GM23338 (cell line): ENCODE results near the gene TSC2. TPM values are rescaled to one million over a fixed set of nuclear protein-coding genes. Genes with fewer than 3 reads are reported as not detected.
"Not testable (repeated sequence)": the region's sequence is repeated elsewhere in the genome, so short reads cannot be mapped to it uniquely, and the experiment has no call there.

Experiments used
- ATAC-seq: fragments of 200-7000 bp; cut with Tn5 transposase; 3 replicates; pipeline ENCODE4 v1.9.1; 2020
- DNase-seq: peaks from one replicate; pipeline ENCODE4 v3.0.0-alpha.2; 2015; ENCODE audit warnings: low spot score
- H2AFZ ChIP-seq: fragments of 200-600 bp; sonication (generic); 2 replicates; pipeline ENCODE4 v1.8.0; 2016; ENCODE audit warnings: antibody characterized with exemption, mild to moderate bottlenecking, moderate library complexity
- H3F3A ChIP-seq: fragments of 200-600 bp; sonication (generic); replicated peaks from 2 replicates; pipeline ENCODE4 v1.8.0; 2017; ENCODE audit warnings: antibody characterized with exemption, mixed run types, low read depth
- H3K27ac ChIP-seq: fragments of 200-600 bp; sonication (generic); 2 replicates; pipeline ENCODE4 v1.6.1; 2016; ENCODE audit warnings: low read depth
- H3K27me3 ChIP-seq: fragments of 200-600 bp; sonication (generic); 2 replicates; pipeline ENCODE4 v1.8.0; 2016; ENCODE audit warnings: mild to moderate bottlenecking, mixed run types, moderate library complexity; ENCODE audit not compliant: insufficient read depth
- H3K36me3 ChIP-seq: fragments of 200-600 bp; sonication (generic); 2 replicates; pipeline ENCODE4 v1.8.0; 2016; ENCODE audit warnings: mild to moderate bottlenecking; ENCODE audit not compliant: insufficient read depth
- H3K4me1 ChIP-seq: fragments of 200-600 bp; sonication (generic); 2 replicates; pipeline ENCODE4 v1.8.0; 2016; ENCODE audit warnings: mild to moderate bottlenecking, moderate library complexity; ENCODE audit not compliant: insufficient read depth
- H3K4me2 ChIP-seq: fragments of 200-600 bp; sonication (generic); 2 replicates; pipeline ENCODE4 v1.7.1; 2017; ENCODE audit warnings: mixed run types
- H3K4me3 ChIP-seq: fragments of 200-600 bp; sonication (generic); 2 replicates; pipeline ENCODE4 v1.6.1; 2016; ENCODE audit warnings: mixed run types
- H3K79me2 ChIP-seq: fragments of 200-600 bp; sonication (generic); replicated peaks from 2 replicates; pipeline ENCODE4 v1.8.0; 2017; ENCODE audit warnings: mild to moderate bottlenecking; ENCODE audit not compliant: insufficient read depth
- H3K9me2 ChIP-seq: fragments of 200-600 bp; sonication (generic); 2 replicates; pipeline ENCODE4 v1.8.0; 2017; ENCODE audit not compliant: insufficient read depth
- H4K20me1 ChIP-seq: fragments of 200-600 bp; sonication (generic); replicated peaks from 2 replicates; pipeline ENCODE4 v1.8.0; 2017; ENCODE audit warnings: mild to moderate bottlenecking; ENCODE audit not compliant: insufficient read depth
- H3K27ac Mint-ChIP-seq: 2 replicates; pipeline ENCODE4 v1.8.0; 2020; ENCODE audit warnings: inconsistent platforms, mild to moderate bottlenecking, moderate library complexity, mixed read lengths
- H3K27me3 Mint-ChIP-seq: 3 replicates; pipeline ENCODE4 v1.8.0; 2022; ENCODE audit warnings: low read depth, mild to moderate bottlenecking, moderate library complexity, mixed read lengths, inconsistent platforms; ENCODE audit not compliant: insufficient read depth, poor library complexity
- H3K36me3 Mint-ChIP-seq: 3 replicates; pipeline ENCODE4 v1.8.0; 2021; ENCODE audit warnings: low read depth, mild to moderate bottlenecking, inconsistent platforms, moderate library complexity, mixed read lengths
- H3K4me1 Mint-ChIP-seq: 3 replicates; pipeline ENCODE4 v1.8.0; 2020; ENCODE audit warnings: mild to moderate bottlenecking, inconsistent platforms, mixed read lengths
- H3K4me3 Mint-ChIP-seq: 3 replicates; pipeline ENCODE4 v1.8.0; 2021; ENCODE audit warnings: moderate library complexity, mild to moderate bottlenecking, inconsistent platforms, mixed read lengths
- H3K9me3 Mint-ChIP-seq: 3 replicates; pipeline ENCODE4 v1.8.0; 2020; ENCODE audit warnings: moderate library complexity, mild to moderate bottlenecking, inconsistent platforms, mixed read lengths
- CREB1 ChIP-seq: fragments of 250-450 bp; sonication (Bioruptor Pico); IDR thresholded peaks from 2 replicates; pipeline ENCODE4 v1.5.0; 2020; ENCODE audit warnings: low read depth, mild to moderate bottlenecking, moderate library complexity
- EZH2 ChIP-seq: fragments of 200-600 bp; sonication (generic); IDR thresholded peaks from one replicate; pipeline ENCODE4 v1.8.0; 2017; ENCODE audit warnings: antibody characterized with exemption, mild to moderate bottlenecking, low read depth; ENCODE audit not compliant: unreplicated experiment
- EZH2phosphoT487 ChIP-seq: fragments of 200-600 bp; sonication (generic); IDR thresholded peaks from one replicate; pipeline ENCODE4 v1.8.1; 2018; ENCODE audit warnings: antibody characterized with exemption; ENCODE audit not compliant: unreplicated experiment
- JUNB ChIP-seq: IDR thresholded peaks from one replicate; pipeline ENCODE4 v1.6.1; 2016; ENCODE audit warnings: antibody characterized with exemption; ENCODE audit not compliant: unreplicated experiment
- NANOG ChIP-seq: IDR thresholded peaks from 2 replicates; pipeline ENCODE4 v1.6.1; 2016; ENCODE audit warnings: antibody characterized with exemption, borderline replicate concordance
- POLR2AphosphoS5 ChIP-seq: IDR thresholded peaks from 2 replicates; pipeline ENCODE4 v1.6.1; 2016; ENCODE audit warnings: antibody characterized with exemption, low read depth
- REST ChIP-seq: IDR thresholded peaks from one replicate; pipeline ENCODE4 v1.6.1; 2018; ENCODE audit warnings: antibody characterized with exemption; ENCODE audit not compliant: unreplicated experiment
- STAT1 ChIP-seq: IDR thresholded peaks from one replicate; pipeline ENCODE4 v1.6.1; 2016; ENCODE audit warnings: antibody characterized with exemption; ENCODE audit not compliant: unreplicated experiment
- ZNF114 ChIP-seq: fragments of 250-450 bp; sonication (Bioruptor Pico); IDR thresholded peaks from 2 replicates; pipeline ENCODE4 v1.5.0; 2020; ENCODE audit warnings: mild to moderate bottlenecking, moderate library complexity
- ZNF331 ChIP-seq: fragments of 250-450 bp; sonication (Bioruptor Pico); IDR thresholded peaks from 2 replicates; pipeline ENCODE4 v1.5.0; 2020; ENCODE audit warnings: low read depth, mild to moderate bottlenecking, moderate library complexity
- ZNF462 ChIP-seq: fragments of 250-450 bp; sonication (Bioruptor Pico); IDR thresholded peaks from 2 replicates; pipeline ENCODE4 v1.5.0; 2020; ENCODE audit warnings: mild to moderate bottlenecking, moderate library complexity
- polyA plus RNA-seq: library from polyadenylated mRNA; unstranded; fragments of >200 nt; fragmentation: Nextera tagmentation; extraction: Ambion mirVana; gene quantifications from 2 replicates; pipeline ENCODE4 v1.2.1, GENCODE V29; 2016
- total RNA-seq: library from RNA; depleted of rRNA; stranded (reverse); fragments of >200 nt; shearing (Covaris generic); gene quantifications from 2 replicates; pipeline ENCODE4 v1.2.3, GENCODE V29; 2014
- TF ChIP-seq, protein P1 (sequence below), 2 experiments: fragments of 200-600 bp in 1 of 2; sonication (generic) in 1 of 2; conservative IDR thresholded peaks; 2 replicates each; pipeline versions ENCODE4 v1.5.1 to v1.6.1; 2016 to 2017; ENCODE audit warnings: antibody characterized with exemption in 2 of 2, low read depth in 2 of 2, mild to moderate bottlenecking in 2 of 2, moderate library complexity in 1 of 2

The TSC2 gene
- total and polyA plus RNA-seq, 2 experiments from 2014 or later: 40.5 to 93.0 TPM

GRCh38 chr16:2101581-2101980 lies 53.8 kb downstream of the TSC2 start:
- peaks cover 15% of the 10 kb centered on the region for H3K36me3 Mint-ChIP-seq
- H3K9me2 ChIP-seq, H3K36me3 ChIP-seq, H3K27me3 ChIP-seq, DNase-seq, H3K4me1 Mint-ChIP-seq, H3F3A ChIP-seq, H3K4me1 ChIP-seq, H4K20me1 ChIP-seq, H3K4me3 ChIP-seq, H3K79me2 ChIP-seq, H3K9me3 Mint-ChIP-seq, H3K27me3 Mint-ChIP-seq, ATAC-seq, H3K27ac Mint-ChIP-seq, H3K4me3 Mint-ChIP-seq, H3K27ac ChIP-seq, H3K4me2 ChIP-seq, H2AFZ ChIP-seq: not testable (repeated sequence)

- H3K79me2 ChIP-seq: no peaks in the 10 kb centered on the region
- no peaks in the 10 kb centered on the region for H3K9me2 ChIP-seq
- Mint-ChIP-seq H3K27ac (no peak overlapping the region), H3K27me3 (peaks cover 3% of the 10 kb centered on the region), H3K4me1 (no peaks in the 10 kb centered on the region), H3K4me3 (no peak overlapping the region), H3K9me3 (no peaks in the 10 kb centered on the region; the same call in 2 of the 3 replicates), H3K36me3 (peaks cover 16% of the 10 kb centered on the region)
- no peaks in the 10 kb centered on the region for H3K27me3 ChIP-seq
- no peak overlapping the region for H2AFZ ChIP-seq
- no peaks in the 10 kb centered on the region for H3K36me3 ChIP-seq
- H3K4me1 ChIP-seq: no peaks in the 10 kb centered on the region
- no peak overlapping the region for H3K4me2 ChIP-seq
- H3K4me3 ChIP-seq: no peak overlapping the region
- DNase-seq (no peak), ATAC-seq (no peak)
- H3F3A ChIP-seq: no peaks in the 10 kb centered on the region
- no peak overlapping the region for H3K27ac ChIP-seq
- no peaks in the 10 kb centered on the region for H4K20me1 ChIP-seq
- TF ChIP-seq CREB1 (CRISPR knock-in tag) (no peak), NANOG (no peak), EZH2 (no peak), STAT1 (no peak), EZH2phosphoT487 (no peak), POLR2AphosphoS5 (no peak), REST (no peak), JUNB (no peak), ZNF331 (CRISPR knock-in tag) (no peak), ZNF462 (CRISPR knock-in tag) (no peak), ZNF114 (no peak)
- TF ChIP-seq, protein P1, sequence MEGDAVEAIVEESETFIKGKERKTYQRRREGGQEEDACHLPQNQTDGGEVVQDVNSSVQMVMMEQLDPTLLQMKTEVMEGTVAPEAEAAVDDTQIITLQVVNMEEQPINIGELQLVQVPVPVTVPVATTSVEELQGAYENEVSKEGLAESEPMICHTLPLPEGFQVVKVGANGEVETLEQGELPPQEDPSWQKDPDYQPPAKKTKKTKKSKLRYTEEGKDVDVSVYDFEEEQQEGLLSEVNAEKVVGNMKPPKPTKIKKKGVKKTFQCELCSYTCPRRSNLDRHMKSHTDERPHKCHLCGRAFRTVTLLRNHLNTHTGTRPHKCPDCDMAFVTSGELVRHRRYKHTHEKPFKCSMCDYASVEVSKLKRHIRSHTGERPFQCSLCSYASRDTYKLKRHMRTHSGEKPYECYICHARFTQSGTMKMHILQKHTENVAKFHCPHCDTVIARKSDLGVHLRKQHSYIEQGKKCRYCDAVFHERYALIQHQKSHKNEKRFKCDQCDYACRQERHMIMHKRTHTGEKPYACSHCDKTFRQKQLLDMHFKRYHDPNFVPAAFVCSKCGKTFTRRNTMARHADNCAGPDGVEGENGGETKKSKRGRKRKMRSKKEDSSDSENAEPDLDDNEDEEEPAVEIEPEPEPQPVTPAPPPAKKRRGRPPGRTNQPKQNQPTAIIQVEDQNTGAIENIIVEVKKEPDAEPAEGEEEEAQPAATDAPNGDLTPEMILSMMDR (conservative IDR thresholded peaks at IDR 0.05; ENCODE audit: low read depth in 2 of 2): no peak
Measured at GRCh38 chr16:2102471-2102870, 54.7 kb downstream of the TSC2 start.
